GM21825 (cell line): Measurements from ENCODE around the gene C22orf23.

Experiments used
- ATAC-seq: cut with Tn5 transposase; IDR thresholded peaks from one replicate; pipeline ENCODE4 v1.9.1; 2021; ENCODE audit warnings: mild to moderate bottlenecking, moderate library complexity; ENCODE audit not compliant: unreplicated experiment

C22orf23 gene

GRCh38 chr22:37905534-37906363 lies 47.7 kb downstream of the C22orf23 start, which contains the start of gene MICALL1:
Gene MICALL1, plus strand, starts transcription at chr22:37906297. Its CDS starts 126 bp downstream, at chr22:37906423.
- ATAC-seq: peak; percentile 79

- ATAC-seq: no peak
These were observed 48.5 kb downstream of the C22orf23 start for GRCh38 chr22:37904572-37905533.

GRCh38 chr22:37898441-37899181 lies 54.8 kb downstream of the C22orf23 start:
- ATAC-seq: no peak

- ATAC-seq: no peak
These were observed 55.6 kb downstream of the C22orf23 start for GRCh38 chr22:37897807-37898206.

GRCh38 chr22:37896939-37897338 lies 56.5 kb downstream of the C22orf23 start:
- ATAC-seq: no peak

GRCh38 chr22:37896181-37896592 lies 57.2 kb downstream of the C22orf23 start:
- peak; percentile 79 for ATAC-seq

GRCh38 chr22:37894939-37895670 lies 58.3 kb downstream of the C22orf23 start:
- ATAC-seq: no peak

GRCh38 chr22:37893583-37893983 lies 59.8 kb downstream of the C22orf23 start:
- no peak for ATAC-seq
